Mesothelial cell of epicardium (in vitro differentiated cells): ENCODE results near the gene DDX23. TPM values are rescaled to one million over a fixed set of nuclear protein-coding genes. Genes with fewer than 3 reads are reported as not detected.

Experiments
- DNase-seq, 2 experiments: peaks; one replicate each; pipeline ENCODE4 v3.0.0; 2021; ENCODE audit warnings: low spot score in 2 of 2; ENCODE audit not compliant: unreplicated experiment in 2 of 2
- H3K27ac Mint-ChIP-seq: 2 replicates; pipeline ENCODE4 v1.8.0; 2021; ENCODE audit warnings: mixed read lengths
- H3K27me3 Mint-ChIP-seq: 2 replicates; pipeline ENCODE4 v1.8.0; 2021; ENCODE audit warnings: low read depth, mixed read lengths
- H3K36me3 Mint-ChIP-seq: 2 replicates; pipeline ENCODE4 v1.8.0; 2021; ENCODE audit warnings: mixed read lengths
- H3K4me1 Mint-ChIP-seq: 2 replicates; pipeline ENCODE4 v1.8.0; 2021; ENCODE audit warnings: mixed read lengths
- H3K4me3 Mint-ChIP-seq: 2 replicates; pipeline ENCODE4 v1.8.0; 2021; ENCODE audit warnings: mild to moderate bottlenecking, moderate library complexity, mixed read lengths
- H3K9me3 Mint-ChIP-seq: 2 replicates; pipeline ENCODE4 v1.8.0; 2021; ENCODE audit warnings: mixed read lengths
- CTCF ChIP-seq: fragments of 200-600 bp; sonication (generic); IDR thresholded peaks from one replicate; pipeline ENCODE4 v1.5.0; 2021; ENCODE audit warnings: antibody characterized with exemption; ENCODE audit not compliant: unreplicated experiment
- total RNA-seq: library from RNA; stranded (reverse); gene quantifications from 3 replicates; pipeline ENCODE4 v1.2.1, GENCODE V29; 2021

Gene DDX23
- 88.5 to 106 TPM (median 97.9 TPM) in 3 replicates for total RNA-seq

- Mint-ChIP-seq H3K27ac (peak within 1 kb of the TSS; percentile 96), H3K9me3 (no peaks in the 10 kb centered on the region), H3K4me3 (peak within 1 kb of the TSS; percentile 98), H3K27me3 (no peaks in the 10 kb centered on the region), H3K4me1 (peaks cover 23% of the 10 kb centered on the region), H3K36me3 (peaks cover 2% of the 10 kb centered on the region)
- peak; percentile 78 to 86 for DNase-seq
- no peak for TF ChIP-seq CTCF
Observed at GRCh38 chr12:48851883-48852733, at the start of gene DDX23. Gene DDX23 (minus strand): TSS chr12:48852163. CDS start chr12:48845782, 6,381 bp downstream.

GRCh38 chr12:48901278-48901677 lies 49.3 kb upstream of the DDX23 start:
- Mint-ChIP-seq H3K9me3 (no peaks in the 10 kb centered on the region), H3K4me3 (no peak overlapping the region), H3K4me1 (no peaks in the 10 kb centered on the region), H3K27me3 (peaks cover 18% of the 10 kb centered on the region), H3K27ac (no peak overlapping the region), H3K36me3 (no peaks in the 10 kb centered on the region)
- TF ChIP-seq CTCF: no peak
- DNase-seq: no peak

GRCh38 chr12:48899651-48900050 lies 47.7 kb upstream of the DDX23 start:
- H3K27me3 Mint-ChIP-seq: peaks cover 14% of the 10 kb centered on the region
- no peaks in the 10 kb centered on the region for H3K4me1 Mint-ChIP-seq
- H3K27ac Mint-ChIP-seq: no peak overlapping the region
- no peak overlapping the region for H3K4me3 Mint-ChIP-seq
- H3K36me3 Mint-ChIP-seq: no peaks in the 10 kb centered on the region
- H3K9me3 Mint-ChIP-seq: no peaks in the 10 kb centered on the region
- TF ChIP-seq CTCF: no peak
- DNase-seq: no peak

- Mint-ChIP-seq H3K36me3 (no peaks in the 10 kb centered on the region), H3K27me3 (peaks cover 28% of the 10 kb centered on the region), H3K27ac (no peak overlapping the region), H3K9me3 (no peaks in the 10 kb centered on the region), H3K4me3 (no peak overlapping the region), H3K4me1 (peaks cover 5% of the 10 kb centered on the region)
- DNase-seq: no peak
- TF ChIP-seq CTCF: no peak
Observed at GRCh38 chr12:48894271-48894670, 42.3 kb upstream of the DDX23 start.

GRCh38 chr12:48890657-48891418 lies 38.9 kb upstream of the DDX23 start:
- H3K27ac Mint-ChIP-seq: peak overlapping the region; percentile 67
- H3K36me3 Mint-ChIP-seq: no peaks in the 10 kb centered on the region
- TF ChIP-seq CTCF: peak; percentile 89

More at GRCh38 chr12:48890657-48891418, 38.9 kb upstream of the DDX23 start:
- peaks cover 13% of the 10 kb centered on the region for H3K27me3 Mint-ChIP-seq
- peaks cover 5% of the 10 kb centered on the region for H3K4me1 Mint-ChIP-seq
- H3K4me3 Mint-ChIP-seq: peak overlapping the region; percentile 49
- H3K9me3 Mint-ChIP-seq: no peaks in the 10 kb centered on the region
- DNase-seq: peak; percentile 71 to 92
